Measurements from ENCODE around the gene GOT1. TPM values are rescaled to one million over a fixed set of nuclear protein-coding genes. Genes with fewer than 3 reads are reported as not detected.

Gene GOT1
- total RNA-seq, 1 experiment from 2014 or later, result 43.9 TPM

DNA sequence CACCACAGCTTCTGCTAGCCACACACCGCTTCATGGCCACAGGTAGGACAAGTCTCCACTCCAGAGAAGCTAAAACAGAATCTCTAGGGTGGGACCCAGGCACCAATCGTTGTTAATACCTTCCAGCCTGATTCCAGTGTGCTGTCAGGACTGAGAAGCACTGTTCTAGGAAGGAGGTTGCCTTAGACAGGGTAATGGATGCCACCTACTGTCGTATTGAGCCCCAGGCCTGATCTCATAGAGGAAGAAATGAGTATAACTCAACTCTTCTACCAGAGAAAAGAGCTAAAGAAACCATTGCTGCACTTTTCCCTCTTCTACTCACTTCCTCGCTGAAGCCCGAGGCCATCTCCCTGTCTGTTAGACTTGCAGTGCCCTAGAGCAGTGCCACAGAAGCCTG lies 69.5 kb downstream of the GOT1 start:
- DNase-seq (ENCODE audit: low read depth), result no peak

DNA sequence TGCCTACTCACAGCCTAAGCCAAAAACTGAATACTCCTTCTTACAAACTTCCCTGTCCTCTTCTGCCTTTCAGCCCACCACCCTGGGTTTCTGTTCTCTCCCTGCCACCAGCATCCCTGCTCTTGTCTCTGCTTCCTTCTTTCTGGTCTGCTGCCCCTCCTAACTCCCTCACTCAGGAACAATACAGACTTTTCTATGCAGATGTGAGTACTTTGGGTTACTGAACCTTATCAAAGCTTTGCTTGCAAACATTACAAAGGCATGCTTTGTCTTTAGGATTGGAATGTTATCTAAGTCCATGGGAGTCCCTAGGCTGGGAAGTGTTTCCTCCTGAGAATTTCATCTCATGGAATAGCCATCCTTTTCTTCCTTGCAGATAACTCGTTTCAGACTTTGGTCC lies 72.3 kb downstream of the GOT1 start:
- DNase-seq (ENCODE audit: low read depth), result no peak

DNA sequence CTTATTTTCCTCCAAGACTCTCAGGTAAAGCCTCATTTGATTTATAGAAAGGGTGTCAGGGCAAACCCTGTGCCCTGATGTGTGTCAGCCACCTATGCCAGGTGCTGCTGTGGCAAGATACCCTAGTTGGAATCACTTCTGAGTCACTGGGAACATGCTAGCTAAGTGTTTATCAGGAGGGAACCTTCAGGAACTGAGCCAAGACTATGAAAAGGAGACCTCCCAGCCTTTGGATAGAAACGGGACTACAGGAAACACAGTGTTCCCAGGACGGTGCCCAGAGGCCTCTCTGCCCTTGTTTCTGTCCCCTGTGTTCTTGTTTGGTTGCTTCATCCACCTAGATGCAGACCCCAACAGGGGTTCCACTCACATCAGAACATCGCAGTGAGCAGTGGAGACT lies 72.7 kb downstream of the GOT1 start:
- DNase-seq (ENCODE audit: low read depth), result no peak

- no peak for DNase-seq (ENCODE audit: low read depth)
These were observed 77.2 kb downstream of the GOT1 start for GRCh38 chr10:99353182-99353581.

DNA sequence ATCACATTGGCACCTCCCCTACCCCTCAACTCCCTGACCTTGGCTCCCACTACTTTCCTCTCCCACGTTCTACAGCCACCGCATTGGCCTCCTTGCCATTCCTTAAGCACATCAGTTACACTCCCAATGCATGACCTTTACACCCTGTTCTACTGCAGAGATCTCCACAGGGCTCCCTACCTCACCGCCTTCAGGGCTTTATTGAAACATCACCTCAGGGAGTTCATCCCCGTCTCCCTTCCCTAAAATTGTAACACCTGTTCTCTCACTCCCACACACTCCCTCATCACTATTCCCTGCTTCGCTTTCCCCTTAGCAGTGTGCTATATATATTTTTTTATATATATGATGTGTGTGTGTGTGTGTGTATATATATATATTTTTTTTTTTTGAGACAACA lies 82.8 kb downstream of the GOT1 start:
- DNase-seq (ENCODE audit: low read depth), result no peak

Other genes with a start within 250 kb of the GOT1 start
- gene HPSE2, start 194.8 kb downstream of the GOT1 start, total RNA-seq (2014; rRNA removed; shearing (Covaris generic)), result not detected in 2 replicates
- not detected in 2 replicates for gene CNNM1, start 101.3 kb downstream of the GOT1 start, total RNA-seq (2014; rRNA removed; shearing (Covaris generic))
- not detected in 2 replicates for gene NKX2-3, start 102.3 kb upstream of the GOT1 start, total RNA-seq (2014; rRNA removed; shearing (Covaris generic))
- gene SLC25A28, start 189.8 kb upstream of the GOT1 start, total RNA-seq (2014; rRNA removed; shearing (Covaris generic)), result 15.0 and 19.2 TPM in 2 replicates
- 14.6 and 15.0 TPM in 2 replicates for gene ENTPD7, start 228.9 kb upstream of the GOT1 start, total RNA-seq (2014; rRNA removed; shearing (Covaris generic))